Adipose tissue (tissue), 3 donors: ENCODE data around the gene TF. TPM values are rescaled to one million over a fixed set of nuclear protein-coding genes. Genes with fewer than 3 reads are reported as not detected.
"Not testable (repeated sequence)": the region's sequence is repeated elsewhere in the genome, so short reads cannot be mapped to it uniquely, and the experiment has no call there.

ENCODE experiments used
- H3K27ac ChIP-seq: one replicate; pipeline ENCODE4 v1.5.1; 2013; ENCODE audit warnings: low read depth, low read length
- WGBS, 3 donors: extraction: QIAGEN DNeasy Blood & Tissue Kit; methylation state at CpG; one replicate each; pipeline ENCODE4 v1.1.7; 2013; 5-methylcytosine and 5-hydroxymethylcytosine counted together
- polyA plus RNA-seq, 3 donors: library from polyadenylated mRNA; stranded (reverse); fragments of 200-250 nt; gene quantifications; one replicate each; pipeline ENCODE4 v1.2.3, GENCODE V29; 2013
- donor health status: healthy with polysubstance abuse.
- donor health status: Bipolar disorder and iron deficiency.
- donor health status: healthy.

Gene TF
- polyA plus RNA-seq, 3 donors = 1.3 to 72.4 (median 63.7) TPM

GRCh38 chr3:133760916-133761315 lies 14.7 kb downstream of the TF start:
- WGBS, 3 donors = 89 to 95% (median 94%) methylated on average over 2 of the region's 2 CpGs
- H3K27ac ChIP-seq = no peak overlapping the region

GRCh38 chr3:133761605-133762484 lies 15.7 kb downstream of the TF start:
- H3K27ac ChIP-seq = no peak overlapping the region
- 75 to 86% (median 81%) methylated on average over 6 of the region's 6 CpGs for WGBS, 3 donors

- 64 to 92% (median 85%) methylated on average over 3 of the region's 3 CpGs for WGBS, 3 donors
- no peak overlapping the region for H3K27ac ChIP-seq
These were observed 16.3 kb downstream of the TF start for GRCh38 chr3:133762539-133762938.

- no peak overlapping the region for H3K27ac ChIP-seq
- 61 to 75% (median 71%) methylated on average over 6 of the region's 6 CpGs for WGBS, 3 donors
These were observed 17.8 kb downstream of the TF start for GRCh38 chr3:133763797-133764683.

DNA sequence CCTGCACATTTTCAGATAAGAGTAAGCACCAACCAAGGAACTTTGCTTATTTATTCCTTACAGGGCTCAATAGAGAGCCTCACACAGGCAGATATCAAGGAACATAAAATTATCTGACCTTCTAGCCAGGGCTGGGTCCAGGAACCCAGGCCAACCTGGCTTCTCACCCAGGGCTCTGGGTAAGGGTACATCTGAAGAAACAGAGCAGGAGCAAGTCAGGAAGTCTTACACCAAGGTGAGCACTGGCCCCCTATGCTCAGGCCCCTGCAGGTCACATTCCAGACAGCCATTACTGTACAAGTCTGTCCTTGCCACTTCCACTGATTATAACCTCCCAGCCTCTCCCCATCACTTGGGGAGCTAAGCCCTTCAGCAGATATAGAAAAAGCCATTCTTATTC lies 19.1 kb downstream of the TF start:
- no peak overlapping the region for H3K27ac ChIP-seq

DNA sequence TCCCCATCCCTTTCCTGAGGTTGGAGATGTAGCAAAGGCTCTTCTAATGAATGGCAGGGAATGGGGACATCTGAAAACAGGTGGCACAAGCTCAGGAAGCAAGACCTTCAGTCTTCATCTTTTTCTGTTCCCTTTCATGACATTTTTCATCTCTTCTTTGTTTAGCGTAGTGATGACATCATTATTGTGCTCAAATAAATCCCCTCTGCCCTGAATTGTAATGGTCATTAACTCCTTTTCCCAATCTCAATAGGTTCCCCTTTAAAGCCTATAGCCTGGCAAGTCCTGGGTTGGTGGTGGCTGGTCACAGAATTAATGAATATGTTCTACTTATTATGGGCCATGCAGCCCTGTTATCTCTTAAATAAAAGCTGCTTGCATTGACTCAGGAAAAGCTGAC lies 21.4 kb downstream of the TF start:
- no peak overlapping the region for H3K27ac ChIP-seq
- 93 to 98% (median 93%) methylated on average over 1 of the region's 1 CpG for WGBS, 3 donors

DNA sequence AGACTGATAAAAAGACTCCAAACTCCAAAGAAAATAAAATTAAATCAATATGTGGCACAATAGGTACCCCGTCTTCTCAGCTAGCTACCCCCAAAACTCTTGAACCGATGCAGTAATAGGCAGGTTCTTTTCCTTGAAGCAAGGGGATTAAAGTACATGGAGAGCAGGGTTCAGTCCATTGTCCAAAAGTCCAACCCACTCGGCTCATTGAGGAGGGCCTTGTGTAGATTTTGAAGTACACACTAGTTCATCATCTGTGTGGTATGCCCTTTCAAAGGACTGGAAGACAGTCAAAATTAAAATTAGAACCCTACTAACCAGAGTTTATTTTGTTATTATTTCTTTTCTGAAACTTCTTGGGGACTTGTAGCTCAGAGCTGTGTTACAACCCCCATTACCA lies 23.3 kb downstream of the TF start:
- WGBS, 3 donors = 91 to 95% (median 91%) methylated on average over 3 of the region's 3 CpGs
- no peak overlapping the region for H3K27ac ChIP-seq

DNA sequence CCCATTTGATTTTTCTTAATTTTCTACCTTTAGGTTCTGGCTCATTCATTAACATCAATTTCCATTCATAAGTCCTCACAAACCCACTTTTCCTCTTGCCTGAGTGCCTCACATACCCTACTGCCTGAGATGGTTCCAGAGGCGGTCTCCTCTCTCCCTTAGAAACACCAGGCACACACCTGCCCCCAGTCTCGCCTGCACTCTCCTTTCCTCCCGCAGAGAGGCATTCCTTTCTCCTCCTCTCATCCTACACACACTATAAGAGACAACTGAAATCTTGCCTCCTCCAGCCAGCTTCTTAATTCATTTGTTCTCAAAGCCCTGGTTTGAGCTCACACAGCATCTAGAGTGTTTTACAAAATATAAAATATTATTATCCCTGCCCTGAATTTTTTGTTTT lies 27.5 kb downstream of the TF start:
- 86 to 91% (median 89%) methylated on average over 3 of the region's 3 CpGs for WGBS, 3 donors
- no peak overlapping the region for H3K27ac ChIP-seq

- WGBS, 3 donors = 76 to 93% (median 90%) methylated on average over 9 of the region's 9 CpGs
- no peak overlapping the region for H3K27ac ChIP-seq
These were observed 29.1 kb downstream of the TF start for GRCh38 chr3:133775309-133775708.

GRCh38 chr3:133775835-133776234 lies 29.6 kb downstream of the TF start:
- H3K27ac ChIP-seq = no peak overlapping the region
- WGBS, 3 donors = 92 to 93% (median 93%) methylated on average over 5 of the region's 5 CpGs

DNA sequence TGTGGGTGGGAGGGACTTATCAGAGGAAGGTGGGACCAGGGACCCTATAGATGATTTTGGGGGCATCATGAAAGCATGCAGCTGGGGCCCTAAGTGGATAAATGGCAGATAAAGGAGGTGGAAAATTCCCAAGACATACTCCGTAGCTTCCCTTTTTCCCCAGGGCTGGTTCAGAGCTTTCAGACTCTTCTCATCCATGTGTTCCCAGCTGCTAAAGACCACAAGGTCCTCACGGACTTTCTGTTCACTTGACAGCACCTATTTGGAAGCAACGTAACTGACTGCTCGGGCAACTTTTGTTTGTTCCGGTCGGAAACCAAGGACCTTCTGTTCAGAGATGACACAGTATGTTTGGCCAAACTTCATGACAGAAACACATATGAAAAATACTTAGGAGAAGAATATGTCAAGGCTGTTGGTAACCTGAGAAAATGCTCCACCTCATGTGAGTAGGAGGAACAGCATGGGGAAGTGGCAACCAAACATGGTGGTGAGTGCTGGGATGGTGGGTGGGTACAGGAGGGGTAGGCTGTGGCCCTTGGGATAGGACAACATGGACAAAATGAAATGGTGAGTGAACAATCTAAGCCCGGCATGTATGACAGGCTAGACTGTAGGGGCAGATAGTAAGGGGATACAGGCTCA lies 30.7 kb downstream of the TF start:
- WGBS, 3 donors = 55 to 98% (median 96%) methylated on average over 7 of the region's 7 CpGs
- H3K27ac ChIP-seq = no peak overlapping the region

- no peak overlapping the region for H3K27ac ChIP-seq
- 79 to 80% (median 79%) methylated on average over 8 of the region's 8 CpGs for WGBS, 3 donors
These were observed 31.8 kb downstream of the TF start for GRCh38 chr3:133777807-133778568.

DNA sequence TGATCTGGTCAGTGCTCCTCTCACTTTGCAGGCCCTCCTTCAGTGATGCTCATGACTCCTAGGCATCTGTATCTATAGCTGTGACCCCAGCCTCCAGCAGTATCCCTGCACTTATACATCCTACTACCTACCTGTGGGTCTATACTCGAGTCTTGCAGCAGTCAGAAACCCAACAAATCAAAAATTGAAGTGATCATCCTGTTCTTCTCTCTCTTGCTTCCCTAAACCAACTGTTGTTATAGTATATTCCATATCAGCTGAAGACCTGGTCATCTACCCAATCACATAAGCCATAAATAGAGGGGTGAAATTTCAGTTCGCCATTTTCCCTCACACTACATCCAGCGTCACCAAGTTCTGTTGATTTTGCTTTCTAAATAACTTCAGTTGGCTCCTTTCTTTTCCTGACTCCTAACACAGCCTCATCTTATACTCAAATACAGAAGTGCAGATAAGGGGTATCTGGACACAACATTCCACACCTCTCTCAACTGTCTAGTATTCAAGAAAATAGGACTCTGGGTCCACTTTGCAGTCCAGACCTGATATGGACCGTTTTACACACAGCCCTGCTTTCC lies 33.5 kb downstream of the TF start:
- WGBS, 3 donors = 58 to 91% (median 68%) methylated on average over 4 of the region's 4 CpGs
- no peak overlapping the region for H3K27ac ChIP-seq

GRCh38 chr3:133780756-133781155 lies 34.6 kb downstream of the TF start:
- WGBS, 3 donors = 82 to 92% (median 89%) methylated on average over 6 of the region's 6 CpGs
- not testable (repeated sequence) for H3K27ac ChIP-seq

DNA sequence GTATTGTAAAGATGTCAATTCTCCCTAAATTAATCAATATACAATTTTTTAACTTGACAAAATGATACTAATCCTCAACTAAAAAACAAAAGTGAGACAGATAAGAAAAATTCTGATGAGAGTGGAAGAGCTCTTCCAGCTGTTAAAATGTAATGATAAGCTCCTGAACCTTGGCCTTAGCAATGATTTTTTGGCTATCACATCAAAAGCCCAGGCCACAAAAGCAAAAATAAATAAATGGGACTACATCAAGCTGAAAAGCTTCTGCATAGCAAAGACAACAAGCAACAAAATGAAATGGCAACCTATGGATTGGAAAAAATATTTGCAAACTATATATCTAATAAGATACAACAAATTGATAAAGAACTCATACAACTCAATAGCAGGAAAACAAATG lies 35.4 kb downstream of the TF start:
- H3K27ac ChIP-seq = no peak overlapping the region

DNA sequence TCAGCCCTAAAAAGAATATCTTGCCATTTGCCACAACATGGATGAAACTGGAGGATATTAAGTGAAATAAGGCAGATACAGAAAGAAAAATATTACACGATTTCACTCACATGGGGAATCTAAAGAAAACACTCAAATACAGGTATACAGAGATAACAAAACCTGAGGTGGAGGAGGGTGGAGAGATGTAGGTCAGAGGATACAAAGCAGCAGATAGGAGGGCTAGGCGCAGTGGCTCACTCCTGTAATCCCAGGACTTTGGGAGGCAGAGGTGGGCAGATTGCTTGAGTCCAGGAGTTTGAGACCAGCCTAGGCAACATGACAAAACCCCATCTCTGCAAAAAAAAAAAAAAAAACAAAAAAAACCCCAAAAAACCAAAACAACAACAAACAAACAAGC lies 36.3 kb downstream of the TF start:
- WGBS, 3 donors = 73 to 87% (median 85%) methylated on average over 2 of the region's 2 CpGs
- H3K27ac ChIP-seq = no peak overlapping the region

- no peak overlapping the region for H3K27ac ChIP-seq
- WGBS, 3 donors = 30 to 70% (median 62%) methylated on average over 32 of the region's 32 CpGs
These were observed 37.6 kb downstream of the TF start for GRCh38 chr3:133783762-133784161.

- WGBS, 3 donors = 78 to 86% (median 80%) methylated on average over 2 of the region's 2 CpGs
These were observed 41.8 kb downstream of the TF start for GRCh38 chr3:133788024-133788423.

More at GRCh38 chr3:133788024-133788423, 41.8 kb downstream of the TF start:
- H3K27ac ChIP-seq = no peak overlapping the region
